ENCODE results near the gene NR3C2.

DNA sequence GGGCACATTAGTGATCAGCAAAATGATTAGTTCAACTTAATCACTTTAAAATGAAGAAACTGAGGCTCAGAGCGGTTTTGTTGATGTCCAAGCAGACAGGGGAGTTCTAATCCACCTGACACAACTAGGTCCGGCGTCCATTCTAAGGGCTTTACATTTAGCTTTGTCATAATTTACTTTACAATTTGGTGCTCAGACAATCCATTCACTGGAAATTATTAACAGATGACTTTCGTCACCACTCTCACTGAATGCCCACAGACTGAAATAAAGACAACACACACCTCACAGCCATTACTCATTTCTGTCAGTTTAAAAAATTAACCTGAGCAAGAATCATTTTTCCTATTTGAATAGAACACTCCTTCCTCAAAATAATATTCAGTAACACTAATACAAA, 10.8 kb downstream of the NR3C2 start:
- TF ChIP-seq, protein P1, sequence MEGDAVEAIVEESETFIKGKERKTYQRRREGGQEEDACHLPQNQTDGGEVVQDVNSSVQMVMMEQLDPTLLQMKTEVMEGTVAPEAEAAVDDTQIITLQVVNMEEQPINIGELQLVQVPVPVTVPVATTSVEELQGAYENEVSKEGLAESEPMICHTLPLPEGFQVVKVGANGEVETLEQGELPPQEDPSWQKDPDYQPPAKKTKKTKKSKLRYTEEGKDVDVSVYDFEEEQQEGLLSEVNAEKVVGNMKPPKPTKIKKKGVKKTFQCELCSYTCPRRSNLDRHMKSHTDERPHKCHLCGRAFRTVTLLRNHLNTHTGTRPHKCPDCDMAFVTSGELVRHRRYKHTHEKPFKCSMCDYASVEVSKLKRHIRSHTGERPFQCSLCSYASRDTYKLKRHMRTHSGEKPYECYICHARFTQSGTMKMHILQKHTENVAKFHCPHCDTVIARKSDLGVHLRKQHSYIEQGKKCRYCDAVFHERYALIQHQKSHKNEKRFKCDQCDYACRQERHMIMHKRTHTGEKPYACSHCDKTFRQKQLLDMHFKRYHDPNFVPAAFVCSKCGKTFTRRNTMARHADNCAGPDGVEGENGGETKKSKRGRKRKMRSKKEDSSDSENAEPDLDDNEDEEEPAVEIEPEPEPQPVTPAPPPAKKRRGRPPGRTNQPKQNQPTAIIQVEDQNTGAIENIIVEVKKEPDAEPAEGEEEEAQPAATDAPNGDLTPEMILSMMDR (conservative IDR thresholded peaks at IDR 0.05; ENCODE audit: low read depth, low read length) = no peak
- TF ChIP-seq EZH2phosphoT487 (IDR thresholded peaks at IDR 0.05; ENCODE audit: borderline replicate concordance, low read length) = no peak
